ENCODE data around the gene IDH3A. TPM values are rescaled to one million over a fixed set of nuclear protein-coding genes. Genes with fewer than 3 reads are reported as not detected.

IDH3A gene
- total and polyA plus RNA-seq, 9 of the 15 experiments (the other 6 are each of a cell fraction or from before 2014, with no cell fraction given) = 37.4 to 249 (median 107) TPM

- TF ChIP-seq MGA (IDR thresholded peaks at IDR 0.05) (no peak), STAG1 (CRISPR knock-in tag; IDR thresholded peaks at IDR 0.05; ENCODE audit: borderline replicate concordance) (peak; percentile 31; the same call in 1 of the 2 replicates), TSC22D4 (tag; IDR thresholded peaks at IDR 0.05) (no peak), MCM3 (IDR thresholded peaks at IDR 0.05) (no peak)
- TF ChIP-seq, protein P1, sequence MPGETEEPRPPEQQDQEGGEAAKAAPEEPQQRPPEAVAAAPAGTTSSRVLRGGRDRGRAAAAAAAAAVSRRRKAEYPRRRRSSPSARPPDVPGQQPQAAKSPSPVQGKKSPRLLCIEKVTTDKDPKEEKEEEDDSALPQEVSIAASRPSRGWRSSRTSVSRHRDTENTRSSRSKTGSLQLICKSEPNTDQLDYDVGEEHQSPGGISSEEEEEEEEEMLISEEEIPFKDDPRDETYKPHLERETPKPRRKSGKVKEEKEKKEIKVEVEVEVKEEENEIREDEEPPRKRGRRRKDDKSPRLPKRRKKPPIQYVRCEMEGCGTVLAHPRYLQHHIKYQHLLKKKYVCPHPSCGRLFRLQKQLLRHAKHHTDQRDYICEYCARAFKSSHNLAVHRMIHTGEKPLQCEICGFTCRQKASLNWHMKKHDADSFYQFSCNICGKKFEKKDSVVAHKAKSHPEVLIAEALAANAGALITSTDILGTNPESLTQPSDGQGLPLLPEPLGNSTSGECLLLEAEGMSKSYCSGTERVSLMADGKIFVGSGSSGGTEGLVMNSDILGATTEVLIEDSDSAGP (CRISPR knock-in tag; IDR thresholded peaks at IDR 0.05) = no peak
- TF ChIP-seq, protein P2, sequence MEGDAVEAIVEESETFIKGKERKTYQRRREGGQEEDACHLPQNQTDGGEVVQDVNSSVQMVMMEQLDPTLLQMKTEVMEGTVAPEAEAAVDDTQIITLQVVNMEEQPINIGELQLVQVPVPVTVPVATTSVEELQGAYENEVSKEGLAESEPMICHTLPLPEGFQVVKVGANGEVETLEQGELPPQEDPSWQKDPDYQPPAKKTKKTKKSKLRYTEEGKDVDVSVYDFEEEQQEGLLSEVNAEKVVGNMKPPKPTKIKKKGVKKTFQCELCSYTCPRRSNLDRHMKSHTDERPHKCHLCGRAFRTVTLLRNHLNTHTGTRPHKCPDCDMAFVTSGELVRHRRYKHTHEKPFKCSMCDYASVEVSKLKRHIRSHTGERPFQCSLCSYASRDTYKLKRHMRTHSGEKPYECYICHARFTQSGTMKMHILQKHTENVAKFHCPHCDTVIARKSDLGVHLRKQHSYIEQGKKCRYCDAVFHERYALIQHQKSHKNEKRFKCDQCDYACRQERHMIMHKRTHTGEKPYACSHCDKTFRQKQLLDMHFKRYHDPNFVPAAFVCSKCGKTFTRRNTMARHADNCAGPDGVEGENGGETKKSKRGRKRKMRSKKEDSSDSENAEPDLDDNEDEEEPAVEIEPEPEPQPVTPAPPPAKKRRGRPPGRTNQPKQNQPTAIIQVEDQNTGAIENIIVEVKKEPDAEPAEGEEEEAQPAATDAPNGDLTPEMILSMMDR (IDR thresholded peaks at IDR 0.05 in 2 of 3, conservative IDR thresholded peaks at IDR 0.05 in 1 of 3; ENCODE audit: insufficient read depth in 2 of 3, low read depth in 1 of 3, low read length in 3 of 3) = peak; percentile 77 to 86 (median 82)
- TF ChIP-seq, protein P3, sequence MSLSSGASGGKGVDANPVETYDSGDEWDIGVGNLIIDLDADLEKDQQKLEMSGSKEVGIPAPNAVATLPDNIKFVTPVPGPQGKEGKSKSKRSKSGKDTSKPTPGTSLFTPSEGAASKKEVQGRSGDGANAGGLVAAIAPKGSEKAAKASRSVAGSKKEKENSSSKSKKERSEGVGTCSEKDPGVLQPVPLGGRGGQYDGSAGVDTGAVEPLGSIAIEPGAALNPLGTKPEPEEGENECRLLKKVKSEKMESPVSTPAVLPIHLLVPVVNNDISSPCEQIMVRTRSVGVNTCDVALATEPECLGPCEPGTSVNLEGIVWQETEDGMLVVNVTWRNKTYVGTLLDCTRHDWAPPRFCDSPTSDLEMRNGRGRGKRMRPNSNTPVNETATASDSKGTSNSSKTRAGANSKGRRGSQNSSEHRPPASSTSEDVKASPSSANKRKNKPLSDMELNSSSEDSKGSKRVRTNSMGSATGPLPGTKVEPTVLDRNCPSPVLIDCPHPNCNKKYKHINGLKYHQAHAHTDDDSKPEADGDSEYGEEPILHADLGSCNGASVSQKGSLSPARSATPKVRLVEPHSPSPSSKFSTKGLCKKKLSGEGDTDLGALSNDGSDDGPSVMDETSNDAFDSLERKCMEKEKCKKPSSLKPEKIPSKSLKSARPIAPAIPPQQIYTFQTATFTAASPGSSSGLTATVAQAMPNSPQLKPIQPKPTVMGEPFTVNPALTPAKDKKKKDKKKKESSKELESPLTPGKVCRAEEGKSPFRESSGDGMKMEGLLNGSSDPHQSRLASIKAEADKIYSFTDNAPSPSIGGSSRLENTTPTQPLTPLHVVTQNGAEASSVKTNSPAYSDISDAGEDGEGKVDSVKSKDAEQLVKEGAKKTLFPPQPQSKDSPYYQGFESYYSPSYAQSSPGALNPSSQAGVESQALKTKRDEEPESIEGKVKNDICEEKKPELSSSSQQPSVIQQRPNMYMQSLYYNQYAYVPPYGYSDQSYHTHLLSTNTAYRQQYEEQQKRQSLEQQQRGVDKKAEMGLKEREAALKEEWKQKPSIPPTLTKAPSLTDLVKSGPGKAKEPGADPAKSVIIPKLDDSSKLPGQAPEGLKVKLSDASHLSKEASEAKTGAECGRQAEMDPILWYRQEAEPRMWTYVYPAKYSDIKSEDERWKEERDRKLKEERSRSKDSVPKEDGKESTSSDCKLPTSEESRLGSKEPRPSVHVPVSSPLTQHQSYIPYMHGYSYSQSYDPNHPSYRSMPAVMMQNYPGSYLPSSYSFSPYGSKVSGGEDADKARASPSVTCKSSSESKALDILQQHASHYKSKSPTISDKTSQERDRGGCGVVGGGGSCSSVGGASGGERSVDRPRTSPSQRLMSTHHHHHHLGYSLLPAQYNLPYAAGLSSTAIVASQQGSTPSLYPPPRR (CRISPR knock-in tag; IDR thresholded peaks at IDR 0.05; ENCODE audit: borderline replicate concordance) = 0 out of 2 replicates have a peak, but pooled peaks have one; percentile 36
These were observed 28.3 kb downstream of the IDH3A start (continued) for GRCh38 chr15:78177447-78177873.
